ENCODE results near the gene METTL26. TPM values are rescaled to one million over a fixed set of nuclear protein-coding genes. Genes with fewer than 3 reads are reported as not detected.
A peak's percentile ranks its signal among the peaks of the same experiment; 100 is the strongest.

Gene METTL26
- total and polyA plus RNA-seq, 2 experiments from 2014 or later = 155 to 218 TPM

GRCh38 chr16:683396-684070, 47.4 kb upstream of the METTL26 start:
- H3K9me2 ChIP-seq (ENCODE audit: insufficient read depth) = no peaks in the 10 kb centered on the region
- in situ Hi-C loops (cut with MboI) = no loop called here
- peaks cover 47% of the 10 kb centered on the region for H3K79me2 ChIP-seq (ENCODE audit: insufficient read depth)
- no peaks in the 10 kb centered on the region for H4K20me1 ChIP-seq (ENCODE audit: insufficient read depth)
- H3K27me3 ChIP-seq (replicated peaks; ENCODE audit: insufficient read depth) = no peaks in the 10 kb centered on the region
- H3K27ac ChIP-seq = peak overlapping the region; percentile 58
- peak overlapping the region; percentile 70 for H3K4me3 ChIP-seq
- DNase-seq = peak; percentile 40
- H3K4me2 ChIP-seq (ENCODE audit: unreplicated experiment) = peak overlapping the region; percentile 73
- H3F3A ChIP-seq (ENCODE audit: insufficient read depth) = peaks cover 15% of the 10 kb centered on the region; the same call in 1 of the 2 replicates
- H3K9me3 ChIP-seq (ENCODE audit: low read depth) = no peaks in the 10 kb centered on the region
- peaks cover 15% of the 10 kb centered on the region for H3K4me1 ChIP-seq (ENCODE audit: insufficient read depth)
- no peak overlapping the region for H2AFZ ChIP-seq
- TF ChIP-seq EZH2 (IDR thresholded peaks at IDR 0.05; ENCODE audit: insufficient read depth, poor library complexity, severe bottlenecking) = no peak
- peak overlapping the region; percentile 68 for H3K9ac ChIP-seq
- H3K36me3 ChIP-seq (ENCODE audit: low read depth) = peaks cover 11% of the 10 kb centered on the region; the same call in 1 of the 2 replicates
- WGBS, 2 experiments (ENCODE audit: low coverage in 1 of 2, low lambda C conversion rate in 2 of 2, missing lambda C conversion rate in 2 of 2) = 10 to 24% methylated on average over 20 to 57 of the region's 57 CpGs

GRCh38 chr16:682493-683395, 46.6 kb upstream of the METTL26 start:
- Histone ChIP-seq H4K20me1 (ENCODE audit: insufficient read depth) (no peaks in the 10 kb centered on the region), H3K36me3 (ENCODE audit: low read depth) (peaks cover 11% of the 10 kb centered on the region; the same call in 1 of the 2 replicates), H3K4me3 (peak overlapping the region; percentile 70), H3K4me1 (ENCODE audit: insufficient read depth) (peaks cover 15% of the 10 kb centered on the region), H3F3A (ENCODE audit: insufficient read depth) (peaks cover 15% of the 10 kb centered on the region; the same call in 1 of the 2 replicates), H3K79me2 (ENCODE audit: insufficient read depth) (peaks cover 45% of the 10 kb centered on the region), H3K27me3 (replicated peaks; ENCODE audit: insufficient read depth) (no peaks in the 10 kb centered on the region), H3K9ac (peak overlapping the region; percentile 68), H2AFZ (no peak overlapping the region), H3K9me2 (ENCODE audit: insufficient read depth) (no peaks in the 10 kb centered on the region), H3K27ac (no peak overlapping the region), H3K9me3 (ENCODE audit: low read depth) (no peaks in the 10 kb centered on the region), H3K4me2 (ENCODE audit: unreplicated experiment) (peak overlapping the region; percentile 73)
- no peak for DNase-seq
- WGBS, 2 experiments (ENCODE audit: low coverage in 1 of 2, low lambda C conversion rate in 2 of 2, missing lambda C conversion rate in 2 of 2) = 81 to 83% methylated on average over 36 of the region's 36 CpGs
- TF ChIP-seq EZH2phosphoT487 (IDR thresholded peaks at IDR 0.05; ENCODE audit: insufficient read depth, low read depth) = no peak
- in situ Hi-C loops (cut with MboI) = no loop called here

GRCh38 chr16:681746-682427, 45.8 kb upstream of the METTL26 start:
- Histone ChIP-seq H2AFZ (no peak overlapping the region), H3K9me2 (ENCODE audit: insufficient read depth) (no peaks in the 10 kb centered on the region), H3K79me2 (ENCODE audit: insufficient read depth) (peaks cover 45% of the 10 kb centered on the region), H3F3A (ENCODE audit: insufficient read depth) (peaks cover 15% of the 10 kb centered on the region; the same call in 1 of the 2 replicates), H3K27ac (peak overlapping the region; percentile 63; the same call in 1 of the 2 replicates), H3K9ac (peak overlapping the region; percentile 85), H3K36me3 (ENCODE audit: low read depth) (peaks cover 11% of the 10 kb centered on the region; the same call in 1 of the 2 replicates), H3K4me1 (ENCODE audit: insufficient read depth) (peaks cover 15% of the 10 kb centered on the region), H3K27me3 (replicated peaks; ENCODE audit: insufficient read depth) (no peaks in the 10 kb centered on the region), H3K4me2 (ENCODE audit: unreplicated experiment) (peak overlapping the region; percentile 94), H4K20me1 (ENCODE audit: insufficient read depth) (no peaks in the 10 kb centered on the region), H3K4me3 (peak overlapping the region; percentile 77), H3K9me3 (ENCODE audit: low read depth) (no peaks in the 10 kb centered on the region)
- in situ Hi-C loops (cut with MboI) = no loop called here
- no peak for DNase-seq
- whole genome bisulfite sequencing, 2 experiments (ENCODE audit: low coverage in 1 of 2, low lambda C conversion rate in 2 of 2, missing lambda C conversion rate in 2 of 2) = 68 to 74% methylated on average over 28 of the region's 28 CpGs
- no peak for TF ChIP-seq EZH2phosphoT487 (IDR thresholded peaks at IDR 0.05; ENCODE audit: insufficient read depth, low read depth)
- no peak for TF ChIP-seq EZH2 (IDR thresholded peaks at IDR 0.05; ENCODE audit: insufficient read depth, poor library complexity, severe bottlenecking)

Data from GM23248 (cell line).